H1 (cell line): ENCODE results near the gene TNIP1. TPM values are rescaled to one million over a fixed set of nuclear protein-coding genes. Genes with fewer than 3 reads are reported as not detected.

Experiments
- CTCF ChIA-PET: fragments of 300-600 bp; sonication (Branson Sonifier 250); formaldehyde crosslinking; loops from one replicate; lab custom pipeline; 2021; ENCODE audit not compliant: partially characterized antibody; lab: Charles Lee
- POLR2A ChIA-PET: fragments of 300-600 bp; sonication (Branson Sonifier 250); formaldehyde crosslinking; loops from one replicate; lab custom pipeline; 2021; ENCODE audit warnings: inconsistent platforms; ENCODE audit not compliant: partially characterized antibody; lab: Charles Lee
- DNase-seq, 2 experiments: peaks; one replicate each; pipeline versions ENCODE4 v3.0.0 to v3.0.0-alpha.2; 2010 to 2022; ENCODE audit warnings: low spot score in 2 of 2, low read depth in 1 of 2, mixed read lengths in 1 of 2
- FAIRE-seq: peaks from 2 replicates; lab custom pipeline; 2011; peaks lifted over from hg19 to GRCh38; lab: Jason Lieb, UNC
- H2AFZ ChIP-seq: 2 replicates; pipeline ENCODE4 v1.8.1; 2012; ENCODE audit warnings: low read length, inconsistent platforms
- H2AK5ac ChIP-seq: 2 replicates; pipeline ENCODE4 v1.6.1; 2013; ENCODE audit warnings: low read depth, low read length
- H2BK120ac ChIP-seq: replicated peaks from 2 replicates; pipeline ENCODE3; 2013; ENCODE audit warnings: low read depth, low read length, inconsistent platforms
- H2BK12ac ChIP-seq: 2 replicates; pipeline ENCODE4 v1.6.1; 2013; ENCODE audit warnings: low read depth, low read length
- H2BK15ac ChIP-seq: 2 replicates; pipeline ENCODE4 v1.6.1; 2013; ENCODE audit warnings: low read length
- H2BK20ac ChIP-seq: 2 replicates; pipeline ENCODE4 v1.6.1; 2013; ENCODE audit warnings: low read length
- H2BK5ac ChIP-seq: 2 replicates; pipeline ENCODE4 v1.6.1; 2013; ENCODE audit warnings: low read depth, low read length
- H3K14ac ChIP-seq: 2 replicates; pipeline ENCODE4 v1.6.1; 2013; ENCODE audit warnings: inconsistent platforms; ENCODE audit not compliant: insufficient read length
- H3K18ac ChIP-seq: 2 replicates; pipeline ENCODE4 v1.6.1; 2013; ENCODE audit warnings: low read length; ENCODE audit errors: extremely low read depth
- H3K23ac ChIP-seq: 2 replicates; pipeline ENCODE4 v1.6.1; 2013; ENCODE audit warnings: inconsistent platforms; ENCODE audit not compliant: insufficient read length
- H3K23me2 ChIP-seq: 2 replicates; pipeline ENCODE4 v1.6.1; 2013; ENCODE audit warnings: low read depth, low read length
- H3K27ac ChIP-seq: 2 replicates; pipeline ENCODE4 v1.6.1; 2011; ENCODE audit warnings: low read depth, low read length, inconsistent platforms
- H3K27me3 ChIP-seq, 4 experiments: replicated peaks in 1 of 4; 1 replicate in 1 of 4; 2 replicates in 3 of 4; pipeline versions ENCODE4 v1.6.1 to v1.8.1; 2011 to 2013; ENCODE audit warnings: low read length in 3 of 4, mild to moderate bottlenecking in 3 of 4, inconsistent platforms in 2 of 4, mixed read lengths in 2 of 4, moderate library complexity in 1 of 4; ENCODE audit not compliant: control insufficient read depth in 3 of 4, insufficient read depth in 3 of 4; ENCODE audit errors: extremely low read depth in 1 of 4
- H3K36me3 ChIP-seq, 4 experiments: 2 replicates each; pipeline versions ENCODE4 v1.6.1 to v1.8.1; 2011 to 2013; ENCODE audit warnings: mild to moderate bottlenecking in 4 of 4, low read length in 3 of 4, moderate library complexity in 2 of 4, control low read depth in 1 of 4, inconsistent platforms in 1 of 4; ENCODE audit not compliant: insufficient read depth in 4 of 4, control insufficient read depth in 2 of 4
- H3K4ac ChIP-seq: replicated peaks from 2 replicates; pipeline ENCODE3; 2013; ENCODE audit warnings: low read length, low read depth, mixed read lengths, inconsistent platforms; ENCODE audit not compliant: insufficient read length
- H3K4me1 ChIP-seq, 4 experiments: replicated peaks in 1 of 4; 1 replicate in 1 of 4; 2 replicates in 3 of 4; pipeline versions ENCODE4 v1.6.1 to v1.8.1; 2011 to 2013; ENCODE audit warnings: low read length in 3 of 4, inconsistent platforms in 2 of 4, mixed read lengths in 1 of 4; ENCODE audit not compliant: insufficient read depth in 4 of 4, control insufficient read depth in 3 of 4
- H3K4me2 ChIP-seq, 2 experiments: 2 replicates each; pipeline versions ENCODE4 v1.6.1 to v1.8.1; 2011 to 2013; ENCODE audit warnings: low read depth in 2 of 2, low read length in 2 of 2, control low read depth in 1 of 2, inconsistent platforms in 1 of 2, mild to moderate bottlenecking in 1 of 2; ENCODE audit not compliant: insufficient read depth in 1 of 2
- H3K4me3 ChIP-seq, 4 experiments: fragments of 200-600, 300-600 bp in 1 of 4; sonication (generic), shearing (Covaris generic), sonication (Bioruptor Twin) in 1 of 4; 2 replicates each; pipeline versions ENCODE4 v1.5.1 to v1.8.1; 2011 to 2016; ENCODE audit warnings: low read length in 4 of 4, low read depth in 3 of 4, control low read depth in 2 of 4, inconsistent platforms in 2 of 4, mild to moderate bottlenecking in 2 of 4, mixed read lengths in 1 of 4, moderate library complexity in 1 of 4; ENCODE audit not compliant: insufficient read depth in 2 of 4; ENCODE audit errors: extremely low read depth in 1 of 4
- H3K56ac ChIP-seq: replicated peaks from 2 replicates; pipeline ENCODE3; 2013; ENCODE audit warnings: low read depth, mild to moderate bottlenecking, mixed read lengths, low read length, inconsistent platforms; ENCODE audit not compliant: insufficient read length
- H3K79me1 ChIP-seq: 2 replicates; pipeline ENCODE4 v1.6.1; 2013; ENCODE audit warnings: low read depth, low read length, control low read depth
- H3K79me2 ChIP-seq, 2 experiments: 2 replicates each; pipeline versions ENCODE4 v1.6.1 to v1.8.1; 2012 to 2013; ENCODE audit warnings: low read length in 2 of 2, mild to moderate bottlenecking in 2 of 2, inconsistent platforms in 1 of 2; ENCODE audit not compliant: insufficient read depth in 2 of 2, control insufficient read depth in 1 of 2
- H3K9ac ChIP-seq, 4 experiments: replicated peaks in 1 of 4; 1 replicate in 1 of 4; 2 replicates in 3 of 4; pipeline versions ENCODE4 v1.6.1 to v1.8.1; 2011 to 2013; ENCODE audit warnings: low read depth in 3 of 4, low read length in 3 of 4, control low read depth in 2 of 4, mild to moderate bottlenecking in 2 of 4, moderate library complexity in 2 of 4, inconsistent platforms in 1 of 4; ENCODE audit errors: extremely low read depth in 1 of 4
- H3K9me3 ChIP-seq, 2 experiments: 2 replicates each; pipeline versions ENCODE4 v1.6.1 to v1.8.1; 2012 to 2013; ENCODE audit warnings: mild to moderate bottlenecking in 2 of 2, moderate library complexity in 2 of 2, control low read depth in 1 of 2, inconsistent platforms in 1 of 2, low read depth in 1 of 2, low read length in 1 of 2, mixed read lengths in 1 of 2; ENCODE audit not compliant: insufficient read depth in 2 of 2
- H4K20me1 ChIP-seq, 2 experiments: replicated peaks in 1 of 2; 2 replicates each; pipeline versions ENCODE3 to v1.8.1; 2011 to 2013; ENCODE audit warnings: inconsistent platforms in 2 of 2, low read length in 2 of 2, mild to moderate bottlenecking in 1 of 2; ENCODE audit not compliant: insufficient read depth in 2 of 2, control insufficient read depth in 1 of 2
- H4K5ac ChIP-seq: 2 replicates; pipeline ENCODE4 v1.6.1; 2013; ENCODE audit warnings: low read length, low read depth, mixed read lengths, inconsistent platforms; ENCODE audit not compliant: insufficient read length
- H4K8ac ChIP-seq: 2 replicates; pipeline ENCODE4 v1.8.0; 2013; ENCODE audit warnings: mild to moderate bottlenecking, moderate library complexity, low read length, inconsistent platforms; ENCODE audit not compliant: insufficient read depth; ENCODE audit errors: extremely low read depth
- H4K91ac ChIP-seq: replicated peaks from 2 replicates; pipeline ENCODE3; 2013; ENCODE audit warnings: low read length, mixed read lengths, inconsistent platforms; ENCODE audit not compliant: insufficient read length
- CEBPB ChIP-seq: IDR thresholded peaks from 2 replicates; pipeline ENCODE4 v1.6.1; 2012; ENCODE audit warnings: low read depth, low read length
- FOSL1 ChIP-seq: IDR thresholded peaks from 2 replicates; pipeline ENCODE4 v1.6.1; 2011; ENCODE audit warnings: mild to moderate bottlenecking, low read depth, low read length, moderate library complexity; ENCODE audit not compliant: insufficient read depth
- WGBS, 2 experiments: shearing (Covaris generic) in 1 of 2; methylation state at CpG; one replicate each; pipeline versions ENCODE4 v1.1.6 to v1.1.7; 2013 to 2015; ENCODE audit warnings: low lambda C conversion rate in 2 of 2, mixed read lengths in 2 of 2, inconsistent platforms in 1 of 2, low coverage in 1 of 2, missing lambda C conversion rate in 1 of 2; ENCODE audit not compliant: insufficient replicate concordance in 2 of 2, insufficient coverage in 1 of 2, insufficient read length in 1 of 2; ENCODE audit errors: extremely low coverage in 1 of 2, missing lambda C conversion rate in 1 of 2; 5-methylcytosine and 5-hydroxymethylcytosine counted together
- polyA plus RNA-seq, 7 experiments: library from polyadenylated mRNA; depleted of rRNA in 3 of 7; stranded (reverse) in 5 of 7; unstranded in 2 of 7; fragments of >200 nt in 5 of 7; fragments of 200-250 nt in 2 of 7; gene quantifications; 1 replicate in 5 of 7; 2 replicates in 1 of 7; 4 replicates in 1 of 7; pipeline versions ENCODE4 v1.2.1 to v1.2.3, GENCODE V29; 2011 to 2013; ENCODE audit warnings: missing spikeins in 2 of 7, mixed read lengths in 2 of 7
- total RNA-seq: library from RNA; stranded (reverse); fragmentation: NEBNext Ultra II Directional; extraction: Animal tissue kit (Norgen Biotek cat#: 25700); gene quantifications from 2 replicates; pipeline ENCODE4 v1.2.1, GENCODE V29; 2021

Gene TNIP1
- total and polyA plus RNA-seq, 2 of the 8 experiments (the other 6 are each of a cell fraction or from before 2014, with no cell fraction given): 14.2 to 31.9 TPM

GRCh38 chr5:151104795-151105194 is 24.0 kb upstream of the TNIP1 start:
- Histone ChIP-seq H2AFZ (no peak overlapping the region), H4K5ac (no peak overlapping the region), H4K8ac (no peak overlapping the region), H3K27ac (no peak overlapping the region), H3K4me1 (no peaks in the 10 kb centered on the region), H3K9ac (no peak overlapping the region), H3K27me3 (no peaks in the 10 kb centered on the region; a peak in 1 of 7 replicates), H3K14ac (no peak overlapping the region), H3K36me3 (peaks cover 0 to 15% (median 7%) of the 10 kb centered on the region in 4 experiments; a peak in 5 of 8 replicates), H4K20me1 (peaks cover 2 to 4% of the 10 kb centered on the region in 2 experiments), H3K79me2 (no peaks in the 10 kb centered on the region), H3K9me3 (no peaks in the 10 kb centered on the region), H2BK15ac (no peak overlapping the region), H3K4me3 (no peak overlapping the region), H3K56ac (no peak overlapping the region), H3K23ac (no peak overlapping the region), H2BK120ac (no peak overlapping the region), H2BK5ac (no peak overlapping the region), H2BK20ac (no peak overlapping the region), H4K91ac (no peak overlapping the region), H3K79me1 (no peaks in the 10 kb centered on the region), H2BK12ac (no peak overlapping the region), H3K4me2 (no peak overlapping the region), H3K23me2 (peaks cover 2% of the 10 kb centered on the region; the same call in 1 of the 2 replicates), H3K18ac (no peak overlapping the region), H3K4ac (no peak overlapping the region), H2AK5ac (no peak overlapping the region)
- DNase-seq: no peak
- POLR2A ChIA-PET: interaction anchor here (1.2 kb wide), 1 partner anchor 15 kb away, joined by 5 read pairs; no protein-coding TSS in a partner anchor
- no peak for TF ChIP-seq FOSL1
- peak; percentile 25; the same call in 1 of the 2 replicates for TF ChIP-seq CEBPB
- FAIRE-seq: no peak
- 95% methylated on average over 5 of the region's 5 CpGs; no CpG with 5 or more reads in 1 of the 2 experiments for WGBS, 2 experiments
- CTCF ChIA-PET: interaction anchor here (0.6 to 29.9 kb wide), 6 partner anchors 11 to 74 kb away, joined by 4 to 777 read pairs (median 8); partner anchors contain the start of gene TNIP1
